Endothelial cell of umbilical vein (primary cell): ENCODE measurements around the gene TRABD.

Source experiments
- CTCF ChIP-seq, 2 donors: IDR thresholded peaks; 1 replicate in 1 of 2; 2 replicates in 1 of 2; pipeline ENCODE4 v1.5.1; 2011; ENCODE audit warnings: low read length in 2 of 2, mild to moderate bottlenecking in 2 of 2, moderate library complexity in 2 of 2, control low read depth in 1 of 2, inconsistent platforms in 1 of 2, low read depth in 1 of 2; ENCODE audit not compliant: insufficient read depth in 1 of 2; ENCODE audit errors: extremely low read depth in 1 of 2
- POLR2A ChIP-seq: IDR thresholded peaks from 2 replicates; pipeline ENCODE4 v1.6.1; 2012; ENCODE audit warnings: low read depth, mild to moderate bottlenecking, control low read depth, low read length
- POLR2AphosphoS5 ChIP-seq: IDR thresholded peaks from 2 replicates; pipeline ENCODE4 v1.6.1; 2012; ENCODE audit warnings: low read depth, mild to moderate bottlenecking, control low read depth, low read length, moderate library complexity; ENCODE audit not compliant: insufficient read depth

DNA sequence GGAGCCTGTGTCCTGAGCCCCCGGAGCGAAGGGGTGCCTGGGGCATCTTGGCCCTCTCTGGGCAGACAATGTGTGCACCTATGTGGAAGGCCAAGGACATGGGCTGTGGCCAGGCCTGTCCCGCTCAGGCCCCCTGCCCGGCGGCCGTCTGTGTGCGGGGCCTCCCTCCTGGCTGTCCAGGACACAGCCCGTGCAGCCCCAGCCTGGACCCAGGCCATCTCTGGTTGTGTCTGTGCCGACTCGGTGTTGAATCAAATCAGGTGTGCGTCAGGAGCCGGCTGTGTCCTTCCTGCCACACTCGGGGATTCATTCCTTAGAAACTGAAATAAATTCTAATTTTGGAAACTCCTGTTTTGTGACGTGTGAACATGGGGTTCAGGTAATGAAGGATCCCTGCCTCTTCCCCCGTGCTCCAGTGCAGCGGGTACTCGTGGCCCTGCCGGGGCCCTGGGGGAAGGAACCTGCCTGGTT is 13.6 kb downstream of the TRABD start:
- no peak for TF ChIP-seq POLR2A
- no peak for TF ChIP-seq POLR2AphosphoS5
- no peak for TF ChIP-seq CTCF (IDR thresholded peaks at IDR 0.05; ENCODE audit: extremely low read depth in 1 of 2, insufficient read depth in 1 of 2, low read depth in 1 of 2, low read length in 2 of 2)
